GM10266 (cell line): Measurements from ENCODE around the gene VAV3.

ENCODE experiments used
- DNase-seq: peaks from one replicate; pipeline ENCODE4 v3.0.0; 2012; ENCODE audit errors: extremely low spot score
- CTCF ChIP-seq: IDR thresholded peaks from 2 replicates; pipeline ENCODE4 v1.5.1; 2012; ENCODE audit warnings: mild to moderate bottlenecking, low read depth; ENCODE audit not compliant: control insufficient read depth, insufficient read depth; ENCODE audit errors: missing control alignments

Gene VAV3

GRCh38 chr1:107678993-107679392, 286.0 kb downstream of the VAV3 start:
- no peak for DNase-seq
- TF ChIP-seq CTCF: no peak

- DNase-seq: no peak
- TF ChIP-seq CTCF: no peak
These were observed 287.3 kb downstream of the VAV3 start for GRCh38 chr1:107677697-107678096.

DNA sequence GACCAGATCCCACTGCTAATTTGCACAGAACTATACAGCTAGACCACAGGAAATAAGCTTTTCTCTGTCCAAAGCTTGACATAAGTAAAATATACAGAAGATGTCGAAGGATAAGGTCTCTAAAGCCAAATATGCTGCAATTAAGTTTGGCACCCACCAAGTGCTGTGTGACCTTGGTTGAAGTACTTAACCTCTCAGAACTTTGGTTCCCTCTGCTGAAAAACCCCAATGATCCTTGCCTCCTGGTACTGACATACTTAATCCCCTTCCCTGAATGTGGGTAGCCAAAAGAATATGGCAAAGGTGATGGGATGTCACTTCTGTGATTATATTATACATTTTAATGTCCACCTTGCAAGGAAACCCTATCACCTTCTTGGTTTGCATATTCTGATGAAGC, 290.5 kb downstream of the VAV3 start:
- DNase-seq: no peak
- no peak for TF ChIP-seq CTCF

DNA sequence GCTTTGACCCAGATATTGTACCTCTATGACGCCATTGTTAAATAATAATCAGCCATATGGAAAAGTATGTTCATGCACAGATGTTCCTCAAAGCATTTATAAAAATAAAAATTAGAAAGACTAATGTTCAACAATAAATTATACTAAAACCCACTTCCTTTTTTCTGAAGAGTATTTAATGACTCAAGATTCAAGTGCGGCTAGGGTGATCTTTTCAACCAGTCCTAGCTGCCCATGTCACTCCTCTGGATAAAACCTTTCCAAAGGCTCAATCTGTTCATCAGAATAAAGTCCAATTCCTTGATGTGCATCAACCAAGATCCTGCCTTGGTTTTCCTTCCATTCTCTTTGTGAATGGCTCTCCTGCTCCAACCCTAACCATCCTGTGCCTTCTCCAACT, 292.0 kb downstream of the VAV3 start:
- DNase-seq: no peak
- no peak for TF ChIP-seq CTCF

- no peak for TF ChIP-seq CTCF
- no peak for DNase-seq
These were observed 294.5 kb downstream of the VAV3 start for GRCh38 chr1:107670397-107671040.

GRCh38 chr1:107669996-107670395, 295.0 kb downstream of the VAV3 start:
- DNase-seq: no peak
- no peak for TF ChIP-seq CTCF

DNA sequence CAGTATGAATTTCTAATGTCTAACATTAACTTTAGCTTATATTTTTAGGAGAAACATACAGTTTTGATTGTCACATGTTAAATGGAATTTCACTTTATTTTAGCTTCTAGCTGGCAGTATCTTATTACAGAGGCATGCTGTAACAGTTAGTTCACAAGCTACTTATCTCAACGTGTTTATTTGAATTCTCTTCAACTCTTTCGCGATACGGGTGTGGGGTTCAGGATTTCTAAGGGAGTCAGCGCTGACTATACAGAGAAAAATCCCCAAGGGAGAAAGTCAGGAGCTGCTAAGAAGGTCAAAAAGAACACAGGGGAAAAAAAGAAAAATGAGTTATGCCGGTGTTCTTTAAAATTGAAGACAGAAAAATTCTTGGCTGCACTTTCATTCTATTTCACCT, 296.2 kb downstream of the VAV3 start:
- no peak for DNase-seq
- TF ChIP-seq CTCF: no peak
